HEK293T (cell line): ENCODE data around the gene ACRV1.

Experiments
- ARNT ChIP-seq: fragments of 450-650 bp; IDR thresholded peaks from 2 replicates; pipeline ENCODE4 v1.6.1; 2017; ENCODE audit warnings: mild to moderate bottlenecking
- BHLHE40 ChIP-seq: fragments of 450-650 bp; IDR thresholded peaks from 2 replicates; pipeline ENCODE4 v1.6.1; 2016; ENCODE audit warnings: mild to moderate bottlenecking, moderate library complexity, borderline replicate concordance
- CTBP1 ChIP-seq: fragments of 450-650 bp; IDR thresholded peaks from 2 replicates; pipeline ENCODE4 v1.6.1; 2016; ENCODE audit warnings: borderline replicate concordance
- FOXM1 ChIP-seq: fragments of 450-650 bp; IDR thresholded peaks from 2 replicates; pipeline ENCODE4 v1.6.1; 2017; ENCODE audit warnings: mild to moderate bottlenecking, borderline replicate concordance
- L3MBTL2 ChIP-seq: fragments of 450-650 bp; conservative IDR thresholded peaks from 2 replicates; pipeline ENCODE4 v1.6.1; 2016; ENCODE audit warnings: mild to moderate bottlenecking
- TARDBP ChIP-seq: fragments of 450-650 bp; IDR thresholded peaks from 2 replicates; pipeline ENCODE4 v1.6.1; 2016
- ZNF384 ChIP-seq: fragments of 450-650 bp; IDR thresholded peaks from 2 replicates; pipeline ENCODE4 v1.6.1; 2016

DNA sequence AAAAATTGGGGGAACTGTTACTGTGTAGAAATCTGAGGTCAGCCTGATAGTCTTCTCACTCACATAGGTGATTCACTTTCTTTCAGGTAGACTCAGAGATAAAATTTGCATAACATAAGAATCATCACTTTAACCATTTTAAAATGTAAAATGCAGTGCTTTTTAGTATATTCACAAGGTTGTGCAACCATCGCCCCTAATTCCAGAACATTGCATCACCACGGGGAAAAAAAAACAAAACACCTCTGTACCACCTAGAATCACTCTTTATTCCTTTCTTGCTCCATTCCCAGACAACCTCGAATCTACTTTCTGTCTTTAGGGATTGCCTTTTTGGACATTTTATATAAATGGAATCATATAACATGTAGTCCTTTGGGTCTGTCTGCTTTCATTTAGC lies 34.8 kb downstream of the ACRV1 start:
- no peak for TF ChIP-seq FOXM1
- TF ChIP-seq L3MBTL2, result no peak
- no peak for TF ChIP-seq ARNT
- TF ChIP-seq TARDBP, result no peak
- TF ChIP-seq CTBP1, result no peak
- no peak for TF ChIP-seq ZNF384
- TF ChIP-seq BHLHE40, result no peak
